ENCODE results near the gene FOXK2.
A peak's percentile ranks its signal among the peaks of the same experiment; 100 is the strongest.

Gene FOXK2

GRCh38 chr17:82544431-82545070 lies 25.0 kb downstream of the FOXK2 start:
- H3K27ac ChIP-seq = peak overlapping the region; percentile 31; the same call in 1 of the 2 replicates
- DNase-seq (ENCODE audit: low spot score) = no peak
- no peak for TF ChIP-seq CTCF (conservative IDR thresholded peaks at IDR 0.05; ENCODE audit: low read depth)
- POLR2A ChIA-PET (ENCODE audit: low non-redundant PET) = no interaction called here
- CTCF ChIA-PET = interaction anchor here (0.6 to 1.2 kb wide), 3 partner anchors 10 to 78 kb away, joined by 3 to 5 read pairs (median 3); no protein-coding TSS in a partner anchor

GRCh38 chr17:82545071-82545462 lies 25.5 kb downstream of the FOXK2 start:
- POLR2A ChIA-PET (ENCODE audit: low non-redundant PET) = no interaction called here
- no peak for TF ChIP-seq CTCF (conservative IDR thresholded peaks at IDR 0.05; ENCODE audit: low read depth)
- DNase-seq (ENCODE audit: low spot score) = no peak
- no peak overlapping the region; the same call in 1 of the 2 replicates for H3K27ac ChIP-seq
- CTCF ChIA-PET = interaction anchor here (1.2 kb wide), 1 partner anchor 9 kb away, joined by 5 read pairs; no protein-coding TSS in a partner anchor

GRCh38 chr17:82547981-82548380 lies 28.4 kb downstream of the FOXK2 start:
- POLR2A ChIA-PET (ENCODE audit: low non-redundant PET) = interaction anchor here (0.6 kb wide), 1 partner anchor 26 kb away, joined by 4 read pairs; no protein-coding TSS in a partner anchor
- no peak for DNase-seq (ENCODE audit: low spot score)
- TF ChIP-seq CTCF (conservative IDR thresholded peaks at IDR 0.05; ENCODE audit: low read depth) = no peak
- H3K27ac ChIP-seq = no peak overlapping the region
- CTCF ChIA-PET = interaction anchor here (0.5 kb wide), 1 partner anchor 130 kb away, joined by 4 read pairs; no protein-coding TSS in a partner anchor

- DNase-seq (ENCODE audit: low spot score) = no peak
- POLR2A ChIA-PET (ENCODE audit: low non-redundant PET) = interaction anchor here (0.6 kb wide), 1 partner anchor 27 kb away, joined by 4 read pairs; no protein-coding TSS in a partner anchor
- H3K27ac ChIP-seq = peak overlapping the region; percentile 74
- no peak for TF ChIP-seq CTCF (conservative IDR thresholded peaks at IDR 0.05; ENCODE audit: low read depth)
- CTCF ChIA-PET = interaction anchor here (0.5 kb wide), 1 partner anchor 131 kb away, joined by 4 read pairs; no protein-coding TSS in a partner anchor
Observed at GRCh38 chr17:82548681-82549303, 29.3 kb downstream of the FOXK2 start.

- H3K27ac ChIP-seq = peak overlapping the region; percentile 57
- TF ChIP-seq CTCF (conservative IDR thresholded peaks at IDR 0.05; ENCODE audit: low read depth) = peak; percentile 87
- POLR2A ChIA-PET (ENCODE audit: low non-redundant PET) = interaction anchor here (0.6 kb wide), 1 partner anchor 185 kb away, joined by 3 read pairs; no protein-coding TSS in a partner anchor
- peak; percentile 87 for DNase-seq (ENCODE audit: low spot score)
- CTCF ChIA-PET = interaction anchor here (0.7 to 0.8 kb wide), 4 partner anchors 17 to 65 kb away, joined by 3 to 10 read pairs (median 4); no protein-coding TSS in a partner anchor
Observed at GRCh38 chr17:82551779-82552457, 32.4 kb downstream of the FOXK2 start.

- no peak for DNase-seq (ENCODE audit: low spot score)
- ChIA-PET POLR2A (ENCODE audit: low non-redundant PET) (no interaction called here), CTCF (no interaction called here)
- H3K27ac ChIP-seq = peak overlapping the region; percentile 57
- no peak for TF ChIP-seq CTCF (conservative IDR thresholded peaks at IDR 0.05; ENCODE audit: low read depth)
Observed at GRCh38 chr17:82552580-82552979, 33.0 kb downstream of the FOXK2 start.

Measured in RWPE1 (cell line).